Endometrial microvascular endothelial cells (primary cell): ENCODE measurements around the gene OTUD4. TPM values are rescaled to one million over a fixed set of nuclear protein-coding genes. Genes with fewer than 3 reads are reported as not detected.
"Not testable (repeated sequence)": the region's sequence is repeated elsewhere in the genome, so short reads cannot be mapped to it uniquely, and the experiment has no call there.

Source experiments
- in situ Hi-C: cut with HindIII; loops from 2 replicates; pipeline ENCODE4 v1.10.0; 2017; ENCODE audit warnings: low sequenced_read_pairs, low pct_unique_long_range_greater_than_20kb; ENCODE audit errors: inconsistent ontology term
- total RNA-seq: library from RNA; depleted of rRNA; stranded (reverse); fragments of >200 nt; gene quantifications from one replicate; pipeline ENCODE4 v1.2.3, GENCODE V29; 2015; ENCODE audit errors: inconsistent ontology term

Gene OTUD4
- total RNA-seq, 1 donor from 2014 or later = 17.4 TPM

DNA sequence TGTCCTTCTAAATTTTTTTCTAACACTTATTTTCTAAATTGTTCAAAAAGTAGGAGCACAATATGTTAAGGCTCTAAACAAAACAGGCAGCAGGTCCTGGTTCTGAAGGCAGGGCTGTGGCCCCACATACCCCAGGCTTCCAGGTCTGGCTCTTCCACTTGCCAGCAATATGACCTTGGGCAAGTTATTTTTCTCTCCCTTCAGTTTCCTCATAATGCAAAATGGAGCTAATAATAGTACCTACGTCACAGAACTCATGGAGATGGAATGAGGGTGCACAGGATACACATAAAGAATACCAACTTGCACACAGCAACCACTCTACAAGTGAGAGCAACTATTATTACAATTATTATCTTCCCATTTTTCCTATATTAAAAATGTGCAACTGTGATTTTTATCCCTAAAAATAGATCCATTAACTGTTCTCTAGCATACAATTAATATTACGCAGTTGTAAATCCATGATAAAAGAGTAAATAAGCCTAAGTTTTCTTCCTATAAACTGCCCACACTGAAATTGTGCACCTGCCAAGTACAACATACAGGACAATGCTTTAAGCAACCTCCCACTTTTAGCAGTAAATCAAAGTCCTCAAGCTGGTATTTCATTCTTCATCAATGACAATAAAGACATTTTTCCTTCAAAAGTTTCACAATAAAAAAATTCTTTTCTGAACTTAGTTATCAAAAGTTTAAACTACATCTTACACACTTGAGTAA is 27.0 kb downstream of the OTUD4 start:
- in situ Hi-C loops = no loop called here

DNA sequence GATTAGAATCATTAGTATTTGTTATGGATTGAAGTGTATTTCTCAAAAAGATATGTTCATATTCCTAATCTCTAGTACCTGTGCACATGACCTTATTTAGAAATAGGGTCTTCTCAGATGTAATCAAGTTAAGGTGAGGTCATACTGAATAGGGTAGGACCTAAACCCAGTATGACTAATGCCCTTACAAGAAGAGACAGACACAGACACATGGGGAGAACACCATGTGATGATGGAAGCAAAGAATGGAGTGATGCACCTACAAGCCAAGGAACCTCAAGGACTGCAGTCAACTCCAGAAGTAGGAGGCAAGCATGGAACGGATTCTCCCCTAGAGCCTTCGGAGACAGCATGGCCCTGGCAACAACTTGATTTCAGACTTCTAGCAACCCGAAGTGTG is 31.4 kb downstream of the OTUD4 start:
- in situ Hi-C loops = no loop called here

DNA sequence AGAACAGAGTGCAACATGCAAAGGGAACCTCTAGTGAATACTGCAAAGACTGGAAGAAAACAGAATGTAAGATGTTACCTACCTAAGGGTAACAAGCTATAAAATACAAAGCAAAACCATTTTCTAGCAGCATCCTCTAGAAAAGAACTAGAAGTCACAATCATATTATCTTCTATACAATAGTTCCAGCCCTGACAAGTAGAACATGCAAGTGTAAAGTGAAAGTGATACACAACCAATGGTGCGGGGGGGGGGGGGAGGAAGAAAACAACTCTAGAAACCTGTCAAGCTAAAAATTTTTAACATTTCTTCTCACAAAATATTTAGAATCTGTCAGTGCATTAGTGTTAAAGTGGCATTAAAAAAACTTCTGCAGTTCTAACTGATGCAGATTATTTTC is 44.2 kb downstream of the OTUD4 start:
- in situ Hi-C loops = not testable (repeated sequence)

DNA sequence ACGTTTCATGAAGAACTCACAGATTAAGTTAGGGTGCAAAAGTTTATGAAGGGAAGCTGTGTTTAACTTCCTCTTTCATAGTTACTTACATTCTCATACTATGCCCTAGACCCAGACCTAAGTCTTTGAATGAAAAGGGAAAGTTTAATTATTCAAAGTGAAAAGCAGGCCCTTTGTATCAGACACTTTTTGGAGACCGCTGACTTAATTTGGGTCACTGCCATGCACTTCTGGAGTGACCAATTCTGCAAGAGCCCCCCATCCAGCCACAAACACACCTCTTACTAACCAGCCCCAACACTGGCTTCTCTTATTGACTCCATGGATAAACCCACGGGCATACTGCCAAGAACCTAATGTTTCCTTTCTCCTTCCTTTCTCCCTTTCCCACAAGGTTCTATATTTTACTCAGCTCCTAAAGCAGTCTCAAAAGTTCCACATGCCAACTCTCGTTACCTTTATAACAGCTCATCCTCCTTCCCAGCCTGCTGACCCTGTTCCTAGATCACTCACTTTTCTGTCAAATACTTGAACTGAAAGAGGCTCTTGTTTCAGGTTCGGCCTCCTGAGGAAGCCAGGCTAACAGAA is 47.8 kb downstream of the OTUD4 start:
- in situ Hi-C loops = no loop called here

DNA sequence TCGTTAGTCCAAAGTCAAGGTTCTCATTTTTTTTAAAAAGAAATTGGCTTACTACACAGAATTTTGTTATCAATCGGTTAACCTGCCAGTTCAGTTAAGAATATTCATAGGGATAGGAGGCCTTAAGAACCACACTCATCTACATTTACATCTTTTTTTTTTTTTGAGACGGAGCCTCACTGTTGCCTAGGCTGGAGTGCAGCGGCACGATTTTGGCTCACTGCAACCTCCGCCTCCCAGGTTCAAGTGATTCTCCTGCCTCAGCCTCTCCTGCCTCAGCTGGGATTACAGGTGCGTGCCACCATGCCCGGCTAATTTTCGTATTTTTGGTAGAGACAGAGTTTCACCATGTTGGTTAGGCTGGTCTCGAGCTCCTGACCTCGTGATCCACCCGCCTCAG is 48.5 kb downstream of the OTUD4 start:
- in situ Hi-C loops = no loop called here

DNA sequence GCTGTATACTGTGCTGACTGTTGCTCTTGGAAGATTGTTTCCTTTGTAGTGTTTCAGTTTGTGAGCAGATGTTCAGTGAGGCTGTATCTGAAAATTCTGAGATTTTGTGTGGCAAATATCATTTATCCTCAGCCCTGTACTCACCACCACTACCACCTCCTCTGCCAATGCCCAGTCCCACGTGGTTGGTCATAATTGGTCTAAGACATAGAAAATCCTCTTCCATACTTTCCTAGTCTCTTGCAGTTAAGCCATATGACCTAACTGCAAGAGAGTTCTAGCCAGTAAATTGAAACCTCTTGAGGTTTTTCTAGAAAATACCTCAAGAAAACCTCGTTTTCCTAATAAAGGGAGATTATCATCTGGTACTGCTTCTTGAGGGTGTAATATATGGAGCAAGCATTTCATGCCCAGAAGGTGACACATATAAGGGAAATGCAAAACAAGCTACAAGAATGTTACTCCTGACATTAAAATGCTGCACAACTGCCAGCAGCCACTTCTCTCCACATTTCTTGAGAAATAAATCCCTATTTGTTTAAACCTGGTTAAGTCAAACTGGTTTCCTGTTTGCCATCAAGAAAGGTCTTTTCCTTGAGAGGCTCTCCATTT is 49.5 kb downstream of the OTUD4 start:
- in situ Hi-C loops = no loop called here

DNA sequence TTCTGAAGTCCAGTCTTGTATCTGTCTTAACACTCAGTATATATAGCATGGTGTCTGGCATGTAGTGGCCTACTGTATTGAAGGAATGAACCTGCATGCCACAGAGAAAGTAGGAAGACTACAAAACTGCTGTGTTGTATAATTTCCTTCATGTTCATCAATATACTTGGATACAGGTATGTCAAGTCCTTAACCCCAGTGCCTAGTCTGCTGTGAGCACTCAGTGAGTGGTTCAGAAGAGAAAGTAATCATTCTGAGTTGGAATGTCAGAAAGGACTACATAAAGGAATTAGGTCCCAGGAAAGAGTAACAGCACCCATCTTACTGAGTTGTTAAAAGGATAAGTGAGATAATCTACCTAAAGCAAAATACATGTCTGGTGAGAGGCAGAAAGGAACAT is 50.3 kb downstream of the OTUD4 start:
- in situ Hi-C loops = no loop called here

DNA sequence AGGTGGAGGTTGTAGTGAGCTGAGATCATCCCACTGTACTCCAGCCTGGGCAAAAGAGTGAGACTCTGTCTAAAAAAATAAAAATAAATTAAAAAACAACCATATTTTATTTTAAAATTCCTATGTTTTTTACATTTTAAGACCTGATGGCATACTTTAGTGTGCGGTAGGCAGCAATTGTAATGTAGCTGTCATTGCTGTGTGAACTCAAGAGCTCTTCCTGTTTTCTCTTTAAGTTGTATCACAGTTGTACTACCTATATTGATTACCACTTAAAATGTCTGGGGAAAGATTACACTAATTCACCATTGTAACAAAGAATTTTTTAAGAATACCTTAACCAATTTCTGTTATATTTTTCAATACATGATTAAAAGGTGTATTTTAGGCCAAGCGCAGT is 55.0 kb downstream of the OTUD4 start:
- in situ Hi-C loops = no loop called here

DNA sequence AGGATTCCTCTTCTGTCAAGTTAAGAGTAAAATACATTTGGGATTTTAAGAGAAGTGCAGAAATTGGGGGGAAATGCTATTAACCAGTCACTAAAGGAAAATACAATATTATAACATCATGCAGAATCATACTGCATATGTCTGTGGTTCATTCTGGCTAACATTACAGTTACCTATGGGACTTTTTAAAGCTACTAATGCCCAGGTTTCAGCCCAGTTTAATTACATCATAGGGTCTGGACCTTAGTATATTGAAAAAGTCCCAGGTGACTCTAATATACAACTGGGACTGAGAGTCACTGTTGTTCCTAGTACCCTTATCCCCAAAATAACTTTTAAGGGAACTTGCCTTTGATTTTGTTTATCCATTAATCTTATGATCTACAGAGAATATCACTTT is 72.3 kb downstream of the OTUD4 start:
- in situ Hi-C loops = no loop called here

DNA sequence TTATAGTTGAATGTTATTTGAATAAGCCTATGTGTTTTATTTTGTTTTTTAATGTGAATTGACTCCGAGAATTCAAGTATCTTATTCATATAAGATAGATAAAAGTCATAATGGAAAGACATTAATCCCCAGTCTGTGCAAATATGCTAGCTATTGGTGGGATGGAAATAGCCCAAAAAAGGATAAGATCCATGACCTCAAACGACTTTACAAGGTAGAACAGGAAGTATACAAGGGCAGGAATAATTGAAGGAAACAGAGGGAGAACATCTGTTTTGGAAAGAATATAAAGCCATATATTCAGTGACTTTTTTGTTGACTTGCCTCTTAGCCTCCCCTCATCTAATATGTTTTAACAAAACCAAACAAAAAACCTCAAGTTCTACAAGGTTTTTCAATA is 73.3 kb downstream of the OTUD4 start:
- in situ Hi-C loops = no loop called here

DNA sequence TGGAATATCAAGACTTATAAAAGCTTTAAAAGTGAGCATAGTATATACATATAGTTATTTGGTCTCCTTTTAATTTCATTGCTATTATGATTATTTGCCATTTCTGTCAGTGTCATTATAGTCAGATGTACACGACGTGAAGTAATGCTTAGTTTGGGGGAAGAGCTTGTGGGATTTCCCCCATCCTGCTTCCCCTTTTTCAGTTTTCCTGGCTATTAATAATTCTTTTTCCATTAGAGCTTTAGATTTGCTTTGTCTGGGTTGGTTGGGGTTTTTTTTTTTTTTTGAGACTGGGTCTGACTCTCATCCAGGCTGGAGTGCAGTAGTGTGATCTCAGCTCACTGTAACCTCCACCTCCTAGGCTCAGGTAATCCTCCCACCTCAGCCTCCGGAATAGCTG is 76.9 kb downstream of the OTUD4 start:
- in situ Hi-C loops = no loop called here

DNA sequence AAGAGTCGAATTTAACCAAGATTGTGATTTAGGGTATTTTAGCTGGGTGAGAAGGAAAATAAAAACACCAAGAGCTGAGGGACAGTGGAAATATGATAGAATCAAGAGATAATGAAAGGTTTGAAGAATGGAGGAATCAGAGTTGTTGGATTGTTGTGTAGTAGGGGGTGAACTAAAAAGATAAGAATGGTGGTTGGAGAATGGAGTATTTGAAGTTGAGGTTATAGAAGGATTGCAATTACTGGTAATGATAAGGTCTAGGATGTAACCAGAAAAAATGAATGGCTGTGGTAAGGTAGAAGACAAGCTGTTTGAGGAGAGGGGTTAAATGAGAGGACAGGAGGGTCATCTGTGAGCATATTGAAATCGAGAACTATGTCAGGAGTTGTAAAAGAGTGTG is 77.8 kb downstream of the OTUD4 start:
- in situ Hi-C loops = no loop called here

DNA sequence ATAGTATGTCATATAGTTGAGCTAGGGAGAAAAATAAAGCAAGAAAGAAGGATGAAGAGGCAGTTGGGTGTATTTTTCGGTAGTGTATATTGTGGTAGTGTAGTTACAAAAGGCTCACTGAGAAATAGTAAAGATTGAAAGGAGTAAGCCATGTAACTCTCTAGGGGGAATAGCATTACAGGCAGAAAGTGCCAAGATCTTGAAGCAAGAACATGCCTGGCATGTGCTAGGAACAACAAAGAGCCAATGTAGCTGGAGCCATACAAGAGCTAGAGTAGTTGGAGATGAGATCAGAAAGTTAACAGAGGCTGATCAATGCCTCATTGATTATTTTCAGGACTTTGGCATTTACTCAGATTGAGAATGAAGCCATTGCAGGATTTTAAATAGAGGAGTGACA is 79.3 kb downstream of the OTUD4 start:
- in situ Hi-C loops = no loop called here

DNA sequence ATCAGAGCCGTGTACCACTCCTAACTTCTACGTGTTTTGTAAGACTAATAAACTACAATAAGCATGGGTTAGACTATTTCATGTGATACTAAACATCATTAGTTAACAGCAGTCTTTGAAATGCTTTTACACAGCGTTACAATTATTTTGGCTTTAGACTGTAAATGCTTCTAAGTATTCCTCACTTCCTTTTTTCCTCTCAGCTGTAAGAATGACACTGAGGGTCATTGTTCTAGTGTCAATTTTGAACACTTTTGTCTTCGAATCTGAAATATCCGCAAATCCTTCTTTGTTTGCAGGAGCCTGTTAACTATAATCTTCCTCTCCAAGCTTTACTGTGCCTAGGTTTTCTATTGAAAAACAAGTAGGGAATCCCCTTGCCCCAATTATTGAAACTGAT is 80.7 kb downstream of the OTUD4 start:
- in situ Hi-C loops = no loop called here

DNA sequence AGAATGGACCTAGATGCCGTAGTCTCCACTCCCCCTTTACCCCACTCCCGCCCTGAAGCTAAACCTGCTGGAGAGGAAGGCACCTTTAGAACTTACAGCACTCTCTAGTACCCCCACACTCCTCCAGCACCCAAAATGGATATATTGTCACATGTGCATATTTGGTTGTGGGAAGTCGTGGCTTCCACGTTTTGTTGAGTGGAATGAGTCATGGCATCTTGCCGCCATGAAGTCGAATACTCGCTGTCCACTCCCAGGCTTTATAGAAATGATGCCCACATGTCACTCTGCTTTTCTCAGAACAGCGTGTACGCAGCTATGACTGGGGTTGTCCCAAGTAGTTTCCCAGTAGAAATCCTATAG is 81.7 kb downstream of the OTUD4 start:
- in situ Hi-C loops = no loop called here

DNA sequence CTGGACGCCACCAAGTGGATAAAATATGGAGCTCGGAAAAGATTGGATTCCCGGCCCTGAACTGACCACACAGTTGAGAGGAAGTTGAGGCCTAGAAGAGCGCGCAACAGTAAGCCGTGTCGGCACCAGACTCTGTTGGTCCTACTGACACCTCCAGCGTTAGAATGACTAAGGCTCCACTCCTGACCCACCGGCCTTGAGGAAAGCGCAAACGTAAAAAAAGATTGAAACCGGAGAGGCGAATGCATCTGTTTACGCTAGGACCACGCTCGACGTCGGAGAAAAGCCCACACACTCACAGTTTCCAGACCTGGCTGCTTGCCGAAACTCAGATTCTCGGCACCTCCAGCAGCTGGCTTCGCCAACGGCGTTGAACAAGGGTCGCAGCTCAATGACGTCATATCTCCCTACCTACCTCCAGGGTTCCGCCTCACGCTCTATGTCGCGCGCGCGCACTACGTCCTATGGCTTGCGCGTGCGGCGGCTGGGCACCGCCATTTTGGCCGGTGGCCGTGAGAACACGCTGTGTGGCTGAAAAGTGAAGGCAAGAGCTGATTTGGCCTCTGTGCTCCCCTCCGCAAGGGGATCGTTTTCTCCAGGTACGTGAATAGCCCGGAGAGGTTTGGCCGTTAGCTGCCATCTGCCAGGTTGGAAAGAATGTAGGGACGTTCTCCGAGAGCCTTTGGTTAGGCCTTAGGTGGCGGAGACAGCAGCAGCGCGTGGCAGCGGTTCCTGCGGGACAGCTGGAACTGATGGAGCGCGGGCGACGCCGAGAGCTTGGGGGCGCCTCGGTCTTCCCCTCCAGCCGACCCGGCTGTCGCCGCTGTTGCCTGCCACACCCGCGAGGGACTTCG is 82.3 kb downstream of the OTUD4 start, which contains the start of the genes ABCE1 and ANAPC10:
Gene ABCE1 (plus strand): TSS at position 491 of the 854 bp plus-strand sequence. CDS start 6,102 bp downstream, outside the sequence.
Gene ANAPC10 (minus strand): TSS at position 376 of the 854 bp plus-strand sequence. CDS start 2,097 bp downstream, outside the sequence.
- in situ Hi-C loops = no loop called here

DNA sequence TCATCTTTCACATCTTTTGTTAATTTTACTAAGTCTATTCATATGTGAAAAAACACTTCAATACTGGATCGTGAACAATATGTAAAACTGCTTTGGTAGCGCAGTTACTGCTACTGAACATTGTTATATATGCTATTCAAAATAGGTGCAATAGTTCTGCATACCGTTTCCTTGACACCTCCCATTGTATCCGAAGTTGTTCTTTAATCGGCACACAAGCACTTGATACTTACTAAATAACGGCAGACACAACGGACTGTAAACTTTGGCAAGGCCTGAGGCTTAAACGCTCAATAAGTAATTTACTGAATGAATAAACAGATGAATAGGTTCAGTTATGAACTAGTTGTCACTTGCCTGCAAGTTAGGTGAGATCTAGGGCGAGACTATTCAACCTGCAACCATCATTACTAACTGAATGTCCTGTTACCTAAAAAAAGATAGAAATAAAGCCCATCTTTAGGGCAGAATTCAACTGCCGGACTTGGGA is 83.0 kb downstream of the OTUD4 start:
- in situ Hi-C loops = no loop called here

DNA sequence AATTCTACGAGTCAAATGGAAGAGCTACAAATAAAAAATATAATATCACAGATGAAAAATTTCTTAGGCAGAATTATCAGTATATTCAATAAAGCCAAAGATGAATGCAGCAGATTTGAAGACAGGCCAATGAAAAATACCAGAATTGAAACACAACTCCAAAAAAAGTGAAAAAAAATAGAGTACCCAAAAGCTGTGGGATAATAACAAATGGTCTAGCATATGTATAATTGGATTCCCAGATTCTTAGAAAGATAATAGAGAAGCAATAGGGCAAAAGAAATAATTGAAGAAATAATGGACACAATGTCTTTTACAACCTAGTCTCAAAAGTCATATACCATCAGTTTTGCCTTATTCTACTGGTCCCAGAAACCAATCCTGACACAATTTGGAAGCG is 86.8 kb downstream of the OTUD4 start:
- in situ Hi-C loops = no loop called here

DNA sequence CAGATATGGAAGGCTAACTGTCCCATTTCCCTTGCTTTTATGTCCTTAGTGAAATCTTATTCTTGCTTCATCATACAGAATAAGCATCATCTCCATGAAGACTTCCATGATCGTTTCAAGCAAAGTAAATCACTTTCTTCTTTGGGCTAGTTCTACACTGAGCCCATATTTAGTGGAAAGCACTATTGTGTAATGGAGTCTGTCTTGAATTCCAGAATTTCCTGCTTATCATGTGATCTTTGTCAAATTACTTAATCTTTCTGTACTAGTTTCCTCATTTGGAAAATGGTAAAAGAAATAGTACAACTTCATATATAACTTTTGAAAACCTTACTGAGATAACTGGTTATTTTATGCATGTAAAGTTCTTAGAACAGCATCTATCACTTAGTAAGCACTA is 90.0 kb downstream of the OTUD4 start:
- in situ Hi-C loops = no loop called here
